Right lobe of liver (tissue), 4 donors: ENCODE measurements around the gene IMMT.

ENCODE experiments used
- CTCF ChIP-seq, 4 donors: fragments of 200-600 bp in 3 of 4; fragments of 450-650 bp in 1 of 4; IDR thresholded peaks; one replicate each; pipeline versions ENCODE4 v1.5.1 to v1.8.0; 2016 to 2022; ENCODE audit warnings: antibody characterized with exemption in 4 of 4, mild to moderate bottlenecking in 2 of 4
- POLR2A ChIP-seq: fragments of 450-650 bp; IDR thresholded peaks from one replicate; pipeline ENCODE4 v1.6.1; 2017; ENCODE audit warnings: antibody characterized with exemption, mild to moderate bottlenecking
- donor health status: DM: no; HTN: no; CAD: no.
- donor health status: DM: no; HTN: no; CAD: no.
- donor health status: DM: no; HTN: yes; CAD: no.

- TF ChIP-seq POLR2A (no peak), CTCF (IDR thresholded peaks at IDR 0.05) (no peak)
These were observed 59.6 kb downstream of the IMMT start for GRCh38 chr2:86135653-86136052.
